ENCODE measurements around the gene SLC22A23.

DNA sequence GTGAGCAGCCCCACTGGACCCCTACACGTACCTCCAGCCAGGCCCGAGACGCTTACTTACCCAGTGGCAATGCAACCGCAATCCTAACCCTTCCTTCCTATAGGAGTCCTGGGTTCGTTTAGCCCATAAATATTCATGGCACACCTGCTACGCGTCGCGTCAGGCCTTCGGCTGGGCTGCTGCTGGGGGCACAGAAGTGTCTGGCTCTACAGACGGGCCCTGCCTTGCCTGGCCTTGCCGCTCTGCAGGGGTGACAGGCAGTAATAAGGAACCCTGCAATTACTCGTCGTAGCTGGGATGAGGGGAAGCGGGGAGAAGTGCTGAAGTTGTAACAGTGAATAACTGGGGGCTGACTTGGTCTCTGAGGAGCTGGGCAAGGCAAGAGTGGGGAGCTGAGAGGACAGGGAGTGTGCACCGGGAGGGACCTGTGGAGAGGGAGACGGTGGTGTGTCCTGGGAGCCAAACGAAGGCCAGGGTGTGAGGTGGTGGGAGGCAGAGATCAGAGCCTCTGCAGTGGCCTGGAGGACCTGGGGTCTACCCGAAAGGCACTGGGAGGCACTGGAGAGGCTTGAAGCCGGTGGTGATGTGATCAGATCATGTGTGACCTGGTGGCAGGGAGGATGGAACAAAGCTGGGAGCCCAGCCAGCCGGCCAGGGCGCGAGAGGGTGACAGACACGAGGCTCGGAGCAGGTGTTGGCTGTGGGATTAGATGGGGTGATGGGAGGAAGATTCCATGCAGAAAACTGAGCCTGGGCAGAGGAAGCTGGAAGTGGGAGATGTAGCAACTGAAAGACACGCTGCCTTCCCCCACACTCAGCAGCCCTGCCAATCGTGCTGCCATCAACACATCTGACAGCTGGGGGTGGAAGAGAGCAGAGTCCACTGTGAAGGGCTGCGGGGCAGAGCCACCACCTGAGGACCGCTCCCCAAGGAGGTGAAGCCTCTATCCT is 161.7 kb downstream of the SLC22A23 start:
- TF ChIP-seq, protein P1, sequence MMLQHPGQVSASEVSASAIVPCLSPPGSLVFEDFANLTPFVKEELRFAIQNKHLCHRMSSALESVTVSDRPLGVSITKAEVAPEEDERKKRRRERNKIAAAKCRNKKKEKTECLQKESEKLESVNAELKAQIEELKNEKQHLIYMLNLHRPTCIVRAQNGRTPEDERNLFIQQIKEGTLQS (CRISPR knock-in tag; conservative IDR thresholded peaks at IDR 0.05), result no peak
- TF ChIP-seq FOXK1 (CRISPR knock-in tag; IDR thresholded peaks at IDR 0.05), result no peak
- TF ChIP-seq ELF4 (CRISPR knock-in tag; IDR thresholded peaks at IDR 0.05; ENCODE audit: low read depth), result no peak
- no peak for TF ChIP-seq CREB1 (CRISPR knock-in tag; IDR thresholded peaks at IDR 0.05)
